ENCODE results near the gene BCAS3. TPM values are rescaled to one million over a fixed set of nuclear protein-coding genes. Genes with fewer than 3 reads are reported as not detected.
A peak's percentile ranks its signal among the peaks of the same experiment; 100 is the strongest.

BCAS3 gene
- polyA plus RNA-seq, 6 donors from 2014 or later: 22.0 to 38.9 (median 24.5) TPM

DNA sequence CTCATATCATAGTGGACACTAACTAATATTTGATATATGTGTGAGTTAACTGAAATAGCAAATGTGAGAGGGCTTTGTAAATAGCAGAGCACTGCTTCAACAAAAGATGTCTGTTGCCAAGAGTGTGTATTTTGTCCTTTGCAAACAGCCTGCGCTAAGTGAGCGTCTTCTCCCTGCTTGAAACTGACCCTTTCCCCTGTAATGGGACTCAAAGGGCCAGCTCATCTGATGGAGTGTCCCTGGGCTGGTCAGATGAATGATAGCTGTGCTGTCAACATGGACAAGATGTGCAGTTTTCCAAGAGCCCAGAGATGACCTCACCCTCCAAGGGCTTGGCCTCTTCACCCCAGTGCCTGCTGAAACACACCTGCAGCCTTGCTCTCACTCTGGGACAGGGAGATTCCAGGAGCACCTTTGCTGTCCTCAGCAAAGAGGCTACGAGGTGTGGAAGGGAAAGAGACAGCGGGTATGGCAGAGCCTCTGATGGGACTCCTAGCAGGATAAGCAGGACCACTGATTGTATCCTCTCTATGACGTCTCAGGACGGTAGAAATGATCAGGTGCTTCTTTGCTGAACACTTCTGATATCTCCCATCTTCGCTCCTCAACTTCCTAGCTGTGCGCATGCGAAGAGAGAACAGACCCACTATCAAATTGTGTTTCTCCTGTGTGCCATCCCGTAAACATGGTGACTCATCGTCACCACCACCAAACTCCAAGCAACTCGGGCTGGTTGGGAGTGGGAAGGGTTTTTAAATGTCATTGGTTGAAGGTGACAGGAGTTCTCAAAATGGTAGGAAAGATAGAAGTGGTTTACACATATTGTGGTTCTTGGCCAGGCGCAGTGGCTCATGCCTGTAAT is 686.2 kb downstream of the BCAS3 start:
- Mint-ChIP-seq H3K4me3 (no peak overlapping the region), H3K27ac (peak overlapping the region in 1 of 6 donors; percentile 22), H3K9me3 (no peaks in the 10 kb centered on the region), H3K4me1 (no peaks in the 10 kb centered on the region), H3K36me3 (peaks cover 0 to under 1% of the 10 kb centered on the region in 2 donors), H3K27me3 (no peaks in the 10 kb centered on the region)
- DNase-seq (no peak), ATAC-seq (ENCODE audit: low read depth in 2 of 2) (no peak)

DNA sequence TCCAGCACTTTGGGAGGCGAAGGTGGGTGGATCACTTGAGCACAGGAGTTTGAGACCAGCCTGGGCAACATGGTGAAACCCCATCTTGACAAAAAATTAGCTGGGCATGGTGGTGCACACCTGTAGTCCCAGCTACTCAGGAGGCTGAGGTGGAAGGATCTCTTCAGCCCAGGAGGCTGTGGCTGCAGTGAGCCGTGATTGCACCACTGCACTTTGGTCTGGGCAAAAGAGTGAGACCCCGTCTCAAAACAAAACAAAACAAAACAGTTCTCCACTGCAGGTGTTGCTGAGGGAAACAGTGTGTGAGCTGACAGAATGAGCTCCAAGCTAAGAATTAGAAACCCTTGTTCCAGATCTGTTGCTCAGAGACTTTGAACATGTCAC is 686.8 kb downstream of the BCAS3 start:
- H3K9me3 Mint-ChIP-seq: no peaks in the 10 kb centered on the region
- no peaks in the 10 kb centered on the region for H3K4me1 Mint-ChIP-seq
- H3K27me3 Mint-ChIP-seq: no peaks in the 10 kb centered on the region
- peaks cover 0 to 7% of the 10 kb centered on the region in 2 donors for H3K36me3 Mint-ChIP-seq
- no peak for DNase-seq
- no peak for ATAC-seq (ENCODE audit: low read depth in 2 of 2)
- H3K27ac Mint-ChIP-seq: no peak overlapping the region
- no peak overlapping the region for H3K4me3 Mint-ChIP-seq

DNA sequence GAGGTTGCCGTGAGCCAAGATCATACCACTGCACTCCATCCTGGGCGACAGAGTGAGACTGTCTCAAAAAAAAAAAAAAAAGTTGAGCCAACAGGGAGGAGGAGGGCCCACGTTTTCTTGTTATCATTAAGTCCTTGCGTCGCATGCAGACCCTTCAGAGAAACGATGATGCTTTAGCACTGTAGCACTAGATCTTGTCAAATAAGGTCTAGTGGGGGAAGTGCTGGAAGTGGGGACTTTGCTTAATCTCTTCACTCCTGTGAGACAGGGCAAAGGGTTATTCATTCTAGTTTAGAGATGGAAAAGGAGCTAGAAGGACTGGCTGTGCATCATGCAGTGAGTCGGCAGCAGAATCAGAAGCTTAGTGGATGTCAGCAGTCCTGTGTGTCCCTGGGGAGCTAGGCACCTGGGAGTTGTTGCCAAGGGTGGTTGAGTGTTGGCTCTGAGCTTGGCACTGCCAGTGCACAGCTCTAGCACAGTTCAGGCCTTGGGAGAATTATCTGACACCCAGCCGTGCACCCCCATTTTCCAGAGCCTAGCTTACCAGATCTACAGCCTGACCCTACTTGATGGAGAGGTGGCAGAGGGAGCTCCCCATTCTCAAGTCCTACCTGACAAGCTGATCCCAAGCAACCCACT is 688.5 kb downstream of the BCAS3 start:
- ATAC-seq (ENCODE audit: low read depth in 2 of 2): no peak

GRCh38 chr17:61366715-61367413 is 689.2 kb downstream of the BCAS3 start:
- ATAC-seq (ENCODE audit: low read depth in 2 of 2) (no peak), DNase-seq (no peak)
- no peak overlapping the region for H3K4me3 Mint-ChIP-seq
- H3K27me3 Mint-ChIP-seq: no peaks in the 10 kb centered on the region
- no peaks in the 10 kb centered on the region for H3K4me1 Mint-ChIP-seq
- peaks cover under 1 to 9% of the 10 kb centered on the region in 2 donors for H3K36me3 Mint-ChIP-seq
- H3K9me3 Mint-ChIP-seq: no peaks in the 10 kb centered on the region
- H3K27ac Mint-ChIP-seq: peak overlapping the region in 1 of 6 donors; percentile 74

More for the DNA sequence above, 688.5 kb downstream of the BCAS3 start:
- Mint-ChIP-seq H3K4me1 (no peaks in the 10 kb centered on the region), H3K9me3 (no peaks in the 10 kb centered on the region), H3K27me3 (no peaks in the 10 kb centered on the region), H3K36me3 (peaks cover 0 to 9% of the 10 kb centered on the region in 2 donors), H3K4me3 (no peak overlapping the region), H3K27ac (peak overlapping the region in 2 of 6 donors; percentile 12 to 74)
- DNase-seq: no peak

DNA sequence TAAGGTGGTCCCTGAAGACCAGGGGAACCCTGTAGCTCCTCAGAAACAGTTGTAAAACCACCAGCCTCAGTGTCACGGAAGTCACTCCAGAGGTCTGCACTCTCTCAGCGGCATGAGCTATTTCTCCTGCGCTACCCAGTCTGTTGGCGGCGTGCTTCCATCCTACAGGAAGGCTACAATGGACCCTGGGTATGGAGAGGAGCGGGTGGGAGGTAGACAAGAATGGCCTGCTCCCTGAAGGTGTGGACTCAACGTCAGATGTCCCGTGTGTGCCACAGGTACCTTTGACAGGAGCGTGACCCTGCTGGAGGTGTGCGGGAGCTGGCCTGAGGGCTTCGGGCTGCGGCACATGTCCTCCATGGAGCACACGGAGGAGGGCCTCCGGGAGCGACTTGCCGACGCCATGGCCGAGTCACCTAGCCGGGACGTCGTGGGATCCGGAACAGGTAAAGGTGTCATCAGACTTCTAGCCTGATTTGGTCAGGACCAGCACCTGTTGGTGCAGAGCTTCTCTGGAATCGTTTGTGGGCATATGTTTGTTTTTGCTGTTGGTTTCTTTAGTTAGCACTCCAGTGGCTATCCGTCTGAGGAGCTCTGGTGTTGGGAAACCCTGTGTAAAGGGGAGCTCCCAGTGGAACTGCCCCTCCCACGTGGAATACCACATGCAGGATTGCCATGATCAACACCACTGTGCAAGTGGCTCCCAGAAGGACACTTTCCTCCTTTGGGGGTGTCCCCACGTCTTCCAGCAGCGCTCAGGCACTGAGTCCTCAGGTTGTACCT is 690.6 kb downstream of the BCAS3 start:
- peaks cover 8 to 9% of the 10 kb centered on the region in 2 donors for H3K36me3 Mint-ChIP-seq
- no peak overlapping the region for H3K27ac Mint-ChIP-seq
- no peaks in the 10 kb centered on the region for H3K9me3 Mint-ChIP-seq
- no peak for ATAC-seq (ENCODE audit: low read depth in 2 of 2)
- no peak for DNase-seq
- H3K4me1 Mint-ChIP-seq: peaks cover 0 to 2% (median 0%) of the 10 kb centered on the region in 3 donors
- peak overlapping the region in 1 of 8 donors; percentile 42 for H3K4me3 Mint-ChIP-seq
- H3K27me3 Mint-ChIP-seq: no peaks in the 10 kb centered on the region

DNA sequence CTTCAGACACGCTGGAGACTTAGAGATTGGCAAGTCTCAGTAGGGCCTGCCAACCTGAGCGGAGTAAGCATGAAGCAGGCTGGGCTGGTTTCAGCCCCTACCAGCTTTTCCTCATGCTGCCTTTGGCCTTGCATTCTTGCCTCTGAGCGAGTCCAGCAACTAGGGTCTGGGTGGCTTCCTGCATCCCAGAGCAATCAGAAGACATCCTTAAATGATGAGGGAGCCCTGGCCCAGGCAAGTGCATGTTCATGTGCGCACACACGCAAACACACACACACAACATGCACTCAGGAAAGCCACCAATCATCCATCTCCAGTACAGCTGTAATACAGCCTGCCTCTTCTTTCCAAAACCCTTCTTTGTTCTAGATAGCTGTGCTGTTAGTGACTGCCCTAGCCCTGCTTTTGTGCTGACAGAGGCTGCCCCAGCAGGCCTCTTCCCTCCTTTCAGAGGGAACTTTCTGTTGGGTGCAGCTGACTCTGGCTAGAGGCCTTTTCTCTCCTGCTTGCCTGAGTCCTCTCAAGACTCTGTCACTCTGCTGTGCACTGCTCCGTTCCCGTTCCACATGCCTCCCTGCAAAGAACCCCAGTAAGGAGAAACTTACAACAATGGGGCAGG is 691.3 kb downstream of the BCAS3 start:
- ATAC-seq (ENCODE audit: low read depth in 2 of 2): no peak
- DNase-seq: no peak
- H3K27me3 Mint-ChIP-seq: no peaks in the 10 kb centered on the region
- peaks cover 0 to 9% (median 0%) of the 10 kb centered on the region in 3 donors for H3K4me1 Mint-ChIP-seq
- H3K9me3 Mint-ChIP-seq: no peaks in the 10 kb centered on the region
- no peak overlapping the region for H3K27ac Mint-ChIP-seq
- no peak overlapping the region for H3K4me3 Mint-ChIP-seq
- peaks cover 8 to 9% of the 10 kb centered on the region in 2 donors for H3K36me3 Mint-ChIP-seq

DNA sequence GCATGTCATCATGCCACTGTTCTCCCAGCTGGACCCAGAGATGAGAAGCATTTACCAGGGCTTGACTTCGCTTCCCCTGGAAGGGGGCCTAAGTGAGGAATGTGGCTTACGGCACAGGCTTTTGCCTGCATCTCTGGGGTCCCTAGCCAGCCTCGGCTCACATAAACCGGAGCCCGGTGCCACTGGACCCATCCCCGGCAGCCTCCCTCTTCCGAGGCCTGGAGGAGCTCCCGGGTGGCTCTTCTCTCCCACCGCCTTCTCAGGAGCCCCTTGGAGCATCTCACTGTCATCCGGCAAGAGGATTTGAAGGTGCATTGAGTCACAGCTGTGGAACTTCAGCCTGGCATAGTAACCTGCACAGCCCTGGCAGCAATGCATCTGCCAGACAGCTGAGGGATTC is 692.1 kb downstream of the BCAS3 start:
- H3K27ac Mint-ChIP-seq: no peak overlapping the region
- DNase-seq (no peak), ATAC-seq (ENCODE audit: low read depth in 2 of 2) (no peak)
- peaks cover 0 to 16% (median 4%) of the 10 kb centered on the region in 3 donors for H3K4me1 Mint-ChIP-seq
- H3K36me3 Mint-ChIP-seq: peaks cover 8 to 9% of the 10 kb centered on the region in 2 donors
- H3K27me3 Mint-ChIP-seq: no peaks in the 10 kb centered on the region
- no peak overlapping the region for H3K4me3 Mint-ChIP-seq
- H3K9me3 Mint-ChIP-seq: no peaks in the 10 kb centered on the region

GRCh38 chr17:61371179-61371578 is 693.5 kb downstream of the BCAS3 start:
- Mint-ChIP-seq H3K36me3 (peaks cover 9% of the 10 kb centered on the region in 2 donors), H3K4me3 (no peak overlapping the region), H3K4me1 (peaks cover 0 to 16% (median 4%) of the 10 kb centered on the region in 3 donors), H3K27ac (no peak overlapping the region), H3K27me3 (no peaks in the 10 kb centered on the region), H3K9me3 (no peaks in the 10 kb centered on the region)
- ATAC-seq (ENCODE audit: low read depth in 2 of 2) (no peak), DNase-seq (no peak)

GRCh38 chr17:61371606-61372005 is 694.0 kb downstream of the BCAS3 start:
- H3K27me3 Mint-ChIP-seq: no peaks in the 10 kb centered on the region
- H3K27ac Mint-ChIP-seq: no peak overlapping the region
- peaks cover 0 to 16% (median 4%) of the 10 kb centered on the region in 3 donors for H3K4me1 Mint-ChIP-seq
- peaks cover 9 to 13% of the 10 kb centered on the region in 2 donors for H3K36me3 Mint-ChIP-seq
- ATAC-seq (ENCODE audit: low read depth in 2 of 2) (no peak), DNase-seq (no peak)
- H3K9me3 Mint-ChIP-seq: no peaks in the 10 kb centered on the region
- no peak overlapping the region for H3K4me3 Mint-ChIP-seq

DNA sequence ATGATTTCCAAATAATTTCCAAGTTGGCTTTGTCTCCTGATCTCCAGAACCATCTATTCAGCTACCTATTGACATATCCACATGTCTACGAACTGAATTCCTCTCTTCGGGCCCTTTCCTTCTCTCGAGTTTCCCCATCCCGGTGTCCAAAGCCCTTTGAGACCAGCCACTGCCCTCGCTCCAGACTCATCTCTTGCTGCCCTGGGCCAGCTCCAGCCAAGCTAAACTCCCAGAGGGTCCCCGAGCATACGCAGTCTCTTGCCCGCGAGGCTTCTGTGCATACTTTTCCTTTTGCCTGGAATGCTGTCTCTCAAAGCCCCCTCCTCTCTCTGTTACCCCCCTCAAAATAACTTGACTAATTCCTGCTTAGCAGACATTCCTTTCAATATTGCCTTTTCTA is 694.8 kb downstream of the BCAS3 start:
- Mint-ChIP-seq H3K4me3 (no peak overlapping the region), H3K36me3 (peaks cover 9 to 15% of the 10 kb centered on the region in 2 donors), H3K27ac (no peak overlapping the region), H3K27me3 (no peaks in the 10 kb centered on the region), H3K4me1 (peaks cover 0 to 16% (median 4%) of the 10 kb centered on the region in 3 donors), H3K9me3 (no peaks in the 10 kb centered on the region)
- ATAC-seq (ENCODE audit: low read depth in 2 of 2) (no peak), DNase-seq (no peak)

DNA sequence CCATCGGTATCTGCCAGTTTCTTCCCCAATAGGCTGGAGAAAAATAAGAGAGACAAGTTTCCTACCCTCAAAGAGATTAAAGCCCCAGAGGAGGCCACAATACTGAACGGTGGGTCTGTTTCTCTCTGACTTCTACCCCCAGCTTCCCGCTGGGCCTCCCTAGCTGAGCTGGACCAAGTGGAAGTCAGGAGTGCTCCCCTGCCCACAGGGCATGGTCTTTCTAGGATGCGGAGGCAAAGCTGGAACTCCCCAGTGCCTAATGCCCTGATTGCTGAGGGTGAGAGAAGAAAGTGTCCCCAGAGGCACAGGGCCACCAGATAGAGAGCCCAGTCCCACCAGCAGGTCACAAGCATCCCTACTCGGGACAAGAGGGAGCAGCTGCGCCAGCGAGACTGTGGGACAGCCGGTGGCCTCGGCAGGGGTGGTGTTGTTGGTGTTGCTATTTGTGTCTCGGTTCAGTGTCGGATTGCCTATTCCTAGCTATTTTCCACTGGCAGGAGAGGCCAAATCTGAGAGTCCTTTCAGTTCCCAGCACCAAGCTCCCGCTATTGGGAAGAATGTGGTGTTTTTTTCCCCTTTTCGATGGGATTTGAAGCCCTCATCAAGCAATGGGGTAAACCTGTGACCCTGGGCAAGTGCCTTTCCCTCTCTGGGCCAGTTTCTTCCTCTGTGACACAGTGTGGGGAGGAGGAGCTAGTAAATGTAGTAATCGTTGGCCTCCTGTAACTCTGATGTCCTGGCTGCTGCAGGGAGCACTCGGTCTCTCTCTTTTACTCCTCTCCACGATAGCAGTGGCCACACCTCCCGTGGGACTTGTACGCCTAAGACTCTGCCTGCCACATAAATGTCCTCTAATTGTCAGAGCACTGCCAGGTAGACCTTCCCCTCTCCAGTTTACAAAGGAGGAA is 699.5 kb downstream of the BCAS3 start:
- H3K36me3 Mint-ChIP-seq: peaks cover 0 to 12% of the 10 kb centered on the region in 2 donors
- H3K9me3 Mint-ChIP-seq: no peaks in the 10 kb centered on the region
- peak overlapping the region in 1 of 6 donors; percentile 53 for H3K27ac Mint-ChIP-seq
- H3K27me3 Mint-ChIP-seq: no peaks in the 10 kb centered on the region
- no peak for DNase-seq
- H3K4me3 Mint-ChIP-seq: no peak overlapping the region
- no peak for ATAC-seq (ENCODE audit: low read depth in 2 of 2)
- peaks cover 0 to 16% (median 4%) of the 10 kb centered on the region in 3 donors for H3K4me1 Mint-ChIP-seq
